ENCODE measurements around the gene C14orf119.

GRCh38 chr14:23137192-23137812, 42.0 kb downstream of the C14orf119 start:
- TF ChIP-seq, protein P1, sequence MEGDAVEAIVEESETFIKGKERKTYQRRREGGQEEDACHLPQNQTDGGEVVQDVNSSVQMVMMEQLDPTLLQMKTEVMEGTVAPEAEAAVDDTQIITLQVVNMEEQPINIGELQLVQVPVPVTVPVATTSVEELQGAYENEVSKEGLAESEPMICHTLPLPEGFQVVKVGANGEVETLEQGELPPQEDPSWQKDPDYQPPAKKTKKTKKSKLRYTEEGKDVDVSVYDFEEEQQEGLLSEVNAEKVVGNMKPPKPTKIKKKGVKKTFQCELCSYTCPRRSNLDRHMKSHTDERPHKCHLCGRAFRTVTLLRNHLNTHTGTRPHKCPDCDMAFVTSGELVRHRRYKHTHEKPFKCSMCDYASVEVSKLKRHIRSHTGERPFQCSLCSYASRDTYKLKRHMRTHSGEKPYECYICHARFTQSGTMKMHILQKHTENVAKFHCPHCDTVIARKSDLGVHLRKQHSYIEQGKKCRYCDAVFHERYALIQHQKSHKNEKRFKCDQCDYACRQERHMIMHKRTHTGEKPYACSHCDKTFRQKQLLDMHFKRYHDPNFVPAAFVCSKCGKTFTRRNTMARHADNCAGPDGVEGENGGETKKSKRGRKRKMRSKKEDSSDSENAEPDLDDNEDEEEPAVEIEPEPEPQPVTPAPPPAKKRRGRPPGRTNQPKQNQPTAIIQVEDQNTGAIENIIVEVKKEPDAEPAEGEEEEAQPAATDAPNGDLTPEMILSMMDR (IDR thresholded peaks at IDR 0.05; ENCODE audit: insufficient read depth, low read length): no peak
- no peak for TF ChIP-seq POLR2AphosphoS5 (IDR thresholded peaks at IDR 0.05; ENCODE audit: low read depth)
